Endothelial cell of umbilical vein (primary cell): ENCODE data around the gene HECW1. TPM values are rescaled to one million over a fixed set of nuclear protein-coding genes. Genes with fewer than 3 reads are reported as not detected.
A peak's percentile ranks its signal among the peaks of the same experiment; 100 is the strongest.

Source experiments
- BruUV-seq: library from RNA; stranded (reverse); fragments of 400-500 nt; replicated peaks from 2 replicates; lab custom pipeline; 2021; lab: Mats Ljungman, UMichigan
- CTCF ChIA-PET: fragments of 300-600, 350-600 bp; sonication (Branson Sonifier 250); formaldehyde crosslinking; loops from one replicate; lab custom pipeline; 2021; ENCODE audit warnings: antibody characterized with exemption, inconsistent platforms; lab: Charles Lee
- POLR2A ChIA-PET: fragments of 300-600, 350-600 bp; sonication (Branson Sonifier 250); formaldehyde crosslinking; loops from one replicate; lab custom pipeline; 2021; ENCODE audit warnings: antibody characterized with exemption, inconsistent platforms; lab: Charles Lee
- DNase-seq: peaks from one replicate; pipeline ENCODE4 v3.0.0-alpha.2; 2011; ENCODE audit warnings: low read depth, low spot score
- FAIRE-seq: peaks from 2 replicates; lab custom pipeline; 2011; peaks lifted over from hg19 to GRCh38; lab: Jason Lieb, UNC
- H2AFZ ChIP-seq: 2 replicates; pipeline ENCODE4 v1.6.0; 2012; ENCODE audit warnings: low read depth, low read length, control low read depth, inconsistent platforms
- H3K27ac ChIP-seq: 2 replicates; pipeline ENCODE4 v1.5.1; 2011; ENCODE audit warnings: low read depth, mild to moderate bottlenecking, control low read depth, low read length, moderate library complexity; ENCODE audit not compliant: insufficient read depth
- H3K27me3 ChIP-seq, 2 experiments: 2 replicates each; pipeline versions ENCODE4 v1.6.0 to v1.6.1; 2011; ENCODE audit warnings: low read length in 2 of 2, mixed read lengths in 1 of 2; ENCODE audit not compliant: control insufficient read depth in 2 of 2, insufficient read depth in 2 of 2
- H3K36me3 ChIP-seq, 2 experiments: 2 replicates in 1 of 2; 3 replicates in 1 of 2; pipeline ENCODE4 v1.5.1; 2011; ENCODE audit warnings: low read length in 2 of 2, mild to moderate bottlenecking in 1 of 2, moderate library complexity in 1 of 2; ENCODE audit not compliant: control insufficient read depth in 2 of 2, insufficient read depth in 2 of 2; ENCODE audit errors: extremely low read depth in 1 of 2
- H3K4me1 ChIP-seq: 3 replicates; pipeline ENCODE4 v1.5.1; 2011; ENCODE audit warnings: mild to moderate bottlenecking, low read length; ENCODE audit not compliant: control insufficient read depth, insufficient read depth; ENCODE audit errors: extremely low read depth
- H3K4me2 ChIP-seq: 2 replicates; pipeline ENCODE4 v1.6.1; 2011; ENCODE audit warnings: low read length, control low read depth, mixed read lengths; ENCODE audit not compliant: insufficient read depth
- H3K4me3 ChIP-seq, 3 experiments: fragments of 200-600 bp in 1 of 3; sonication (generic), shearing (Covaris generic) in 1 of 3; replicated peaks in 1 of 3; 2 replicates each; pipeline ENCODE4 v1.5.1; 2011 to 2016; ENCODE audit warnings: control low read depth in 3 of 3, low read length in 3 of 3, mild to moderate bottlenecking in 2 of 3, inconsistent platforms in 1 of 3, low read depth in 1 of 3, moderate library complexity in 1 of 3; ENCODE audit not compliant: insufficient read depth in 1 of 3
- H3K79me2 ChIP-seq: 2 replicates; pipeline ENCODE4 v1.6.0; 2012; ENCODE audit warnings: low read length, inconsistent platforms; ENCODE audit not compliant: control insufficient read depth, insufficient read depth
- H3K9ac ChIP-seq: replicated peaks from 2 replicates; pipeline ENCODE3; 2011; ENCODE audit warnings: low read length, control low read depth; ENCODE audit not compliant: insufficient read depth; ENCODE audit errors: extremely low read depth
- H3K9me1 ChIP-seq: replicated peaks from 3 replicates; pipeline ENCODE4 v1.6.0; 2011; ENCODE audit warnings: mild to moderate bottlenecking, low read length; ENCODE audit not compliant: control insufficient read depth, insufficient read depth; ENCODE audit errors: extremely low read depth
- H3K9me3 ChIP-seq: replicated peaks from 2 replicates; pipeline ENCODE4 v1.5.1; 2012; ENCODE audit warnings: low read length, inconsistent platforms; ENCODE audit not compliant: control insufficient read depth, insufficient read depth
- H4K20me1 ChIP-seq: replicated peaks from 2 replicates; pipeline ENCODE3; 2011; ENCODE audit warnings: mild to moderate bottlenecking, low read length; ENCODE audit not compliant: control insufficient read depth, insufficient read depth; ENCODE audit errors: extremely low read depth
- CTCF ChIP-seq, 2 donors: IDR thresholded peaks; 1 replicate in 1 of 2; 2 replicates in 1 of 2; pipeline ENCODE4 v1.5.1; 2011; ENCODE audit warnings: low read length in 2 of 2, mild to moderate bottlenecking in 2 of 2, moderate library complexity in 2 of 2, control low read depth in 1 of 2, inconsistent platforms in 1 of 2, low read depth in 1 of 2; ENCODE audit not compliant: insufficient read depth in 1 of 2; ENCODE audit errors: extremely low read depth in 1 of 2
- EZH2 ChIP-seq: IDR thresholded peaks from 2 replicates; pipeline ENCODE4 v1.6.1; 2012; ENCODE audit warnings: borderline replicate concordance, low read depth, mild to moderate bottlenecking, moderate library complexity, low read length, inconsistent platforms; ENCODE audit not compliant: severe bottlenecking
- FOS ChIP-seq: IDR thresholded peaks from 2 replicates; pipeline ENCODE4 v1.6.1; 2011; ENCODE audit warnings: mild to moderate bottlenecking, low read length, moderate library complexity, borderline replicate concordance; ENCODE audit not compliant: insufficient read depth
- GATA2 ChIP-seq: IDR thresholded peaks from 2 replicates; pipeline ENCODE4 v1.7.0; 2011; ENCODE audit warnings: low read depth, mild to moderate bottlenecking, moderate library complexity, mixed read lengths, low read length; ENCODE audit not compliant: insufficient read length, insufficient read depth
- JUN ChIP-seq: IDR thresholded peaks from 2 replicates; pipeline ENCODE4 v1.6.1; 2011; ENCODE audit warnings: borderline replicate concordance, low read depth; ENCODE audit not compliant: insufficient read length, insufficient read depth
- MAX ChIP-seq: IDR thresholded peaks from 2 replicates; pipeline ENCODE4 v1.6.1; 2011; ENCODE audit not compliant: insufficient read depth, insufficient read length
- MYC ChIP-seq: IDR thresholded peaks from one replicate; pipeline ENCODE4 v1.6.1; 2011; ENCODE audit warnings: mild to moderate bottlenecking, low read depth, low read length
- POLR2A ChIP-seq: IDR thresholded peaks from 2 replicates; pipeline ENCODE4 v1.6.1; 2012; ENCODE audit warnings: low read depth, mild to moderate bottlenecking, control low read depth, low read length
- POLR2AphosphoS5 ChIP-seq: IDR thresholded peaks from 2 replicates; pipeline ENCODE4 v1.6.1; 2012; ENCODE audit warnings: low read depth, mild to moderate bottlenecking, control low read depth, low read length, moderate library complexity; ENCODE audit not compliant: insufficient read depth
- dilution Hi-C: fragments of 300-500 bp; cut with MboI; formaldehyde crosslinking; loops from one replicate; pipeline ENCODE4 v1.15.0; 2019; ENCODE audit warnings: low sequenced_read_pairs; ENCODE audit not compliant: extremely low pct_ligation_motif_present
- intact Hi-C: fragments of 100-400 bp; cut with micrococcal nuclease; formaldehyde crosslinking; loops from one replicate; pipeline ENCODE4 v1.10.0; 2022
- polyA plus RNA-seq, 4 experiments: library from polyadenylated mRNA; depleted of rRNA in 3 of 4; stranded (reverse) in 3 of 4; unstranded in 1 of 4; fragments of >200 nt; gene quantifications; 2 replicates each; pipeline versions ENCODE4 v1.2.1 to v1.2.3, GENCODE V29; 2011 to 2012; ENCODE audit warnings: missing spikeins in 1 of 4
- total RNA-seq: library from RNA; stranded (reverse); gene quantifications from 2 replicates; pipeline ENCODE4 v1.2.3, GENCODE V29; 2021

HECW1 gene
- total and polyA plus RNA-seq, 2 donors (not counting 3 experiments of a cell fraction or from before 2014, with no cell fraction given): not detected

- Histone ChIP-seq H3K27ac (no peak overlapping the region), H3K27me3 (peaks cover 2 to 12% of the 10 kb centered on the region in 2 experiments), H3K4me3 (no peak overlapping the region), H3K4me1 (peaks cover 4% of the 10 kb centered on the region), H2AFZ (peak overlapping the region; percentile 66), H4K20me1 (no peaks in the 10 kb centered on the region), H3K79me2 (no peaks in the 10 kb centered on the region), H3K9ac (no peak overlapping the region), H3K9me1 (no peaks in the 10 kb centered on the region), H3K4me2 (no peak overlapping the region), H3K9me3 (no peaks in the 10 kb centered on the region), H3K36me3 (no peaks in the 10 kb centered on the region)
- TF ChIP-seq FOS (no peak), EZH2 (no peak), POLR2A (no peak), MAX (no peak), CTCF (IDR thresholded peaks at IDR 0.05; ENCODE audit: extremely low read depth in 1 of 2, insufficient read depth in 1 of 2, low read depth in 1 of 2, low read length in 2 of 2) (no peak), MYC (no peak), JUN (no peak), POLR2AphosphoS5 (no peak), GATA2 (no peak)
- CTCF ChIA-PET: interaction anchor here (1.2 to 2.3 kb wide), 2 partner anchors 122 to 138 kb away, joined by 3 to 10 read pairs; no protein-coding TSS in a partner anchor
- dilution Hi-C loops: loop anchor here (25.0 kb wide), 1 partner anchor 135 kb away; no protein-coding TSS in a partner anchor
- POLR2A ChIA-PET: no interaction called here
- intact Hi-C loops: no loop called here
- FAIRE-seq: no peak
- no peak for DNase-seq
- BruUV-seq: no TSS peak
These were observed 465.1 kb downstream of the HECW1 start for GRCh38 chr7:43577485-43577951.
